Occipital lobe (tissue), 3 donors: ENCODE data around the gene KRTAP6-2. TPM values are rescaled to one million over a fixed set of nuclear protein-coding genes. Genes with fewer than 3 reads are reported as not detected.

Experiments
- DNase-seq: peaks from one replicate; lab custom pipeline; 2025; lab: John Stamatoyannopoulos, UW
- small RNA-seq: library from RNA; depleted of rRNA; stranded (forward); fragments of <200 nt; gene quantifications from one replicate; pipeline ENCODE3, GENCODE V24; 2014
- total RNA-seq: library from RNA; depleted of rRNA; stranded (reverse); fragments of >200 nt; gene quantifications from one replicate; pipeline ENCODE4 v1.2.3, GENCODE V29; 2014

Gene KRTAP6-2
- total RNA-seq, 1 donor from 2014 or later, result not detected

DNA sequence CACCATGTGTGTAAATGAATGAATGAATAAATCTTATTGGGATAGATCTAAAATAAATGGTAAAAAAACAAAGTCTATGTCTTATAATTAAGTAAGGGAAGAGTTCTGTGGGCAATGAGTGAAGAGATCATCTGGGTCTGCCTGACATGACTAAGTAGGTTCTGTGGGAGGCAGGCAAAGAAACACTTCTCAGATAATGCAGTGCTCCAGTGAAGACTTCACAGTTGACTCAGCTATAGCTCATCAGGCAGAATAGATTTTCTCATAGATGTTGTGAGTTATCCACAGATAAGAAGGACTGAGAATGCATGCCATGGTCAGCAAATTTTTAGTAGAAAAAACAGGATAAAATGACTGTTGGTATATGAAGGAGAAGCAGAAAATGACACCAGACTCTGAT lies 20.9 kb downstream of the KRTAP6-2 start:
- DNase-seq, result no peak

- DNase-seq, result no peak
These were observed 31.1 kb downstream of the KRTAP6-2 start for GRCh38 chr21:30567617-30568016.

DNA sequence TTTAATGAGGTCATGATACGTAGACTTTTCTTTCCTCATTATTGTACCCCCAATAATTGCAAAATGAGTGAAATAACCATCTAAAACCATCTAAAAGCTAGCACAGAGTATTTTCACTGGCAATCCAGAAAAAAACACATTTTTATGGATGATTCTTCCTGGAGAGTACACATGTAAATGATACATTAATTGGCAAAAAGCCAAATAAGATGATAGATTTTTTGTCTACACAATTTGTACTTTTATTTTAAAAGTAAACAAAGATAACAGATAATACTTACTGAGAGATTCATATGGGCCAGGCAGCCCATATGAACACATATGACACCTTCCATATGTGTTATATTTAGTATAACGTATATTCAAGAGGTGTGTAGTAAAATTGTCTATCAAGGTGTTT lies 35.1 kb downstream of the KRTAP6-2 start:
- DNase-seq, result no peak

DNA sequence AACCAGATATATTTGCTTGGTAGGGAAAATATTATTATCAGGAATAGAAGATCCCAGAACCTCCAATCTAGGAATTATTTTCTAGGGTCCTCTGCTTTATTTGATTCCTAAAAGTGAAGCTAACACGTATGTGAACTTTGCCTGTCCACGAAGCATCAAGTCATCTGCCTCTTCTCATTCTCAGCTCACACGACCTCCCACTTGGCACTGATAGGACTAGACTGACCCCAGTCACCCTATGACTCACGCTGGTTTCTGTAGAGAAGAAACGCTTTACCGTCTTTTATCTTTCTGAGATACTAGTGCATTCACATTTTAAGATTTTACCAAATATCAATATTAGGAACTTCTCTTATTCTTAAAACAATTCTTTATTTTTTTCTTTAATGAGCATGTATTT lies 35.6 kb downstream of the KRTAP6-2 start:
- DNase-seq, result no peak

DNA sequence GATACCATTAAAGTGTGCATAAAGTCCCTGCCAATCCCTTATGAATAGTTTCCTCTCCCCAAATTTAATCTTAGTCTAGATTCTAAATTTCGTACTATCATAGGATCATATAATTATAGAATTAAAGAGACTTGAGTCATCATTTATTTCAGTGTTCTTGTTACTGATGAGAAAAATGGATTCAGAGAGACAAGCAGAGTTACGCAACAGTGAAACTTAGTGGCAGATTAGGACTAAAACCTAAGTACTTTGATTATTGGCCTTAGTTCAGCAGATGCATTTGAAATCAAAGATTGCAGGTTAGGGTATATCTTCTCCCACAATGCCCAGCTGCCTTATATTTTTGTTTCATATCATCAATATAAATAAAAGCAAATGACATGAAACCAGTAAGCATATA lies 36.7 kb downstream of the KRTAP6-2 start:
- DNase-seq, result no peak

GRCh38 chr21:30561264-30561895 lies 37.3 kb downstream of the KRTAP6-2 start, which contains the start of gene KRTAP19-7:
KRTAP19-7 (minus strand) TSS chr21:30561314; CDS start chr21:30561289, 25 bp downstream.
- DNase-seq, result no peak

DNA sequence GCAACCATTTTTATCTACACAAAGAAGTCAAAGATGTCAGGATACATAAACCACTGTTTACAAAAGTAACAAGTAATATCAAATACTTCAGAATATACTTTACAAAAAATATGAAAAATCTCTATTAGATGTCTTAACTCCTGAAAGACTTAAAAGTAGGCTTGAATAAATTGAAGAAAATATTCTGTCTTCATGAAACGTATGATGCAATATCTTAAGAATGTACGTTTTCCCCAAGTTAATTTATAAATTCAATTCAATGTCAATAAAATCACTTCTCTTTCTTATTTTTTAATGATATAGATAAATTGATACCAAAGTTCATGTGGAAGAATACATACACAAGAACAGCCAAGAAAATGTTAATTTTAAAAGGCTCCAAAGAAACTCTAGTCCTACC lies 43.6 kb downstream of the KRTAP6-2 start:
- no peak for DNase-seq

- DNase-seq, result no peak
These were observed 45.9 kb downstream of the KRTAP6-2 start for GRCh38 chr21:30552782-30553181.

Small RNA genes within 50 kb of the gene (small RNA-seq; reads per million reads assigned to genes)
- gene KRTAP20-1 (not detected), gene KRTAP20-3 (not detected), gene KRTAP20-4 (not detected), gene KRTAP22-1 (not detected), gene KRTAP22-2 (not detected)

Other genes starting within 250 kb of the KRTAP6-2 start
- not detected for gene KRTAP13-2, start 226.6 kb downstream of the KRTAP6-2 start, total RNA-seq
- not detected for gene KRTAP13-1, start 202.9 kb downstream of the KRTAP6-2 start, total RNA-seq
- not detected for gene KRTAP13-3, start 173.0 kb downstream of the KRTAP6-2 start, total RNA-seq
- gene KRTAP13-4, start 168.7 kb downstream of the KRTAP6-2 start, total RNA-seq, result not detected
- not detected for gene KRTAP15-1, start 158.6 kb downstream of the KRTAP6-2 start, total RNA-seq
- gene KRTAP19-1, start 118.5 kb downstream of the KRTAP6-2 start, total RNA-seq, result not detected
- gene KRTAP19-2, start 111.5 kb downstream of the KRTAP6-2 start, total RNA-seq, result not detected
- not detected for gene KRTAP19-3, start 106.9 kb downstream of the KRTAP6-2 start, total RNA-seq
- not detected for gene KRTAP19-4, start 101.7 kb downstream of the KRTAP6-2 start, total RNA-seq
- gene KRTAP19-5, start 96.8 kb downstream of the KRTAP6-2 start, total RNA-seq, result not detected
- gene KRTAP19-6, start 57.0 kb downstream of the KRTAP6-2 start, total RNA-seq, result not detected
- not detected for gene KRTAP19-7, start 37.6 kb downstream of the KRTAP6-2 start, total RNA-seq
- gene KRTAP22-2, start 8.5 kb downstream of the KRTAP6-2 start, total RNA-seq, result not detected
- not detected for gene KRTAP6-3, start 6.5 kb downstream of the KRTAP6-2 start, total RNA-seq
- not detected for gene KRTAP22-1, start 2.2 kb upstream of the KRTAP6-2 start, total RNA-seq
- not detected for gene KRTAP6-1, start 15.0 kb upstream of the KRTAP6-2 start, total RNA-seq
- not detected for gene KRTAP20-1, start 17.5 kb upstream of the KRTAP6-2 start, total RNA-seq
- gene KRTAP20-4, start 21.7 kb upstream of the KRTAP6-2 start, total RNA-seq, result not detected
- not detected for gene KRTAP20-2, start 36.3 kb upstream of the KRTAP6-2 start, total RNA-seq
- gene KRTAP20-3, start 44.0 kb upstream of the KRTAP6-2 start, total RNA-seq, result not detected
- not detected for gene KRTAP21-3, start 119.9 kb upstream of the KRTAP6-2 start, total RNA-seq
- not detected for gene KRTAP21-2, start 148.4 kb upstream of the KRTAP6-2 start, total RNA-seq
- not detected for gene KRTAP21-1, start 156.5 kb upstream of the KRTAP6-2 start, total RNA-seq
- gene KRTAP8-1, start 214.4 kb upstream of the KRTAP6-2 start, total RNA-seq, result not detected
- not detected for gene KRTAP7-1, start 230.9 kb upstream of the KRTAP6-2 start, total RNA-seq